Endometrium (tissue), 2 donors: Measurements from ENCODE around the gene YEATS2.
"Not testable (repeated sequence)": the region's sequence is repeated elsewhere in the genome, so short reads cannot be mapped to it uniquely, and the experiment has no call there.

Experiments used
- FAIRE-seq: peaks from 2 replicates; lab custom pipeline; 2012; peaks lifted over from hg19 to GRCh38; lab: Jason Lieb, UNC
- donor health status: control.
- donor health status: control.

Gene YEATS2

GRCh38 chr3:183777016-183777618, 79.5 kb downstream of the YEATS2 start:
- FAIRE-seq = no peak

DNA sequence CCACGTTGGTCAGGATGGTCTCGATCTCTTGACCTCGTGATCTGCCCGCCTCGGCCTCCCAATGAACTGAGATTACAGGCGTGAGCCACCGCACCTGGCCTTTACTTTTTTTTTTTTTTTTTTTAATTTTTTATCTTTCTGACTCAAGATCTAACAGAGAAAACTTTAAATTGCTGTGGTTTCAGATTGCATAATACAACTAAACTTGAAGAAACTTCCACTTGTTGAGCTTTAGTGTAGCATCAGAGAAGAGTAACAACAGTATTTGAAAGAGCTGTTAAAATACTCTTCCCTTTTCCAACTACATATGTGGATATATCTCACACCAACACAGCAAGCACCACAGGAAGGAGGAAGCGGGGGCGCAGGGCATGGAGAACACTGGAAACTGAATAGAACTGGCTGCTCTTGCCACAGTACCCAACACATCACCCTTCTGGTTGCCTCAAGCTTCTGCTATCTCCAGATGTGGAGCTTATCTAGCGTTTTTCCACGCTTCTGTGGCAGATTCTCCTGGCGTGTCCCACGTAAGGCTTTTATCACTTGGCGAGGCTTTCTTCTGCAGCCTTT, 82.4 kb downstream of the YEATS2 start:
- FAIRE-seq = no peak

DNA sequence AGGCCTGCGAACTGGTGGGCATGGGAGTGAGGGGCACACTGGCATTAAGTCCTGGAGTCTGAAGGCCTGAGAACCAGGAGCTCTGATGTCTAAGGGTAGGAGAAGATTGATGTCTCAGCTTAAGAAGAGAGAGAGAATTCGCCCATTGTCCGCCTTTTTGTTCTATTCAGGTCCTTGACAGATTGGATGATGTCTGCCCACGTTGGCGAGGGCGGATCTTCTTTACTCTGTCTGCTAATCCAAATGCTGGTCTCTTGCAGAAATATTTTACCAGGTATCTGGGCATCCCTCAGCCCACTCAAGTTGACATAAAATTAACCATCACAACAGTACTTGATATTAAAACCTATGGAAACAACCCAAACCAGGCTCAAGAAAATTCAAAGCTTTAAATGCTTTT, 83.6 kb downstream of the YEATS2 start:
- FAIRE-seq = no peak

DNA sequence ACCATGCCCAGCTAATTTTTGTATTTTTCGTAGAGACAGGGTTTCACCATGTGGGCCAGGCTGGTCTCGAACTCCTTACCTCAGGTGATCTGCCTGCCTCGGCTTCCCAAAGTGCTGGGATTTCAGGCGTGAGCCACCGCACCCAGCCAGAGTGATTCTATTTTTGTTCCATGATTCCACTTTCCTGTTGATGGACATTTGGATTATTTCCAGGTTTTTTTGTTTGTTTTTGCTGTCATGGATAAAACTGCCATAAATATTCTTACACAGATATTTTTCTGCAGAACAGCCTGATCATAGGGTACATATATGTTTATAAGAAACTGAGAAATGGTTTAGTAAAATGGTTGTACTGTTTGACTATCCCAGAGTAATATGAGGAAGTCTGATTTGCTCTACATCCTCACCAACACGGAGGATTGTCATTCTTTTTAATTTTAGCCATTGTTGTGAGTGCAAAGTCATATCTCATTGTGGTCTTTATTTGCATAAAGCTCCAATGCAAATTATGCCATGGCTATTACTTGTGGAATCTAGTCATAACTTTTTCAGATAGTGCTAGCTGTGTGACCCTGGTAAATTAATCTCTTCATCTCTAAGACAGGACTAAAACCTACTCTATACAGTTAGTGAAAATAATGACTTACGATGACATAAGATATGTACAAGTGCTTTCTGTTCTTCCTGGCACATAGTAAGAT, 85.1 kb downstream of the YEATS2 start:
- FAIRE-seq = no peak

DNA sequence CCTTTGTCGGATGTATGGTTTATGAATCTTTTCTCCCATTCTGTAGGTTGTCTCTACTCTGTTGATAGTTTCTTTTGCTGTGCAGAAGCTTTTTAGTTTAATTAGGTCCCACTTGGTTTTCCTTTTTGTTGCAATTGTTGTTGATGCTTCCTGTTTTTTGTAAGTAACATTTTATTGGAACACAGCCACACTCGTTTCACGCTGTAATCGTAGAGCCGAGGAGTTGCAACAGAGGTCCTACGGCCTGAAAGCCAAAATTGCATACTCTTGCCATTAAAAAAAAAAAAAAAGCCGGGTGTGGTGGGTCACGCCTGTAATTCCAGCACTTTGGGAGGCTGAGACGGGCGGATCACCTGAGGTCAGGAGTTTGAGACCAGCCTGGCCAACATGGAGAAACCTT, 86.9 kb downstream of the YEATS2 start:
- not testable (repeated sequence) for FAIRE-seq

DNA sequence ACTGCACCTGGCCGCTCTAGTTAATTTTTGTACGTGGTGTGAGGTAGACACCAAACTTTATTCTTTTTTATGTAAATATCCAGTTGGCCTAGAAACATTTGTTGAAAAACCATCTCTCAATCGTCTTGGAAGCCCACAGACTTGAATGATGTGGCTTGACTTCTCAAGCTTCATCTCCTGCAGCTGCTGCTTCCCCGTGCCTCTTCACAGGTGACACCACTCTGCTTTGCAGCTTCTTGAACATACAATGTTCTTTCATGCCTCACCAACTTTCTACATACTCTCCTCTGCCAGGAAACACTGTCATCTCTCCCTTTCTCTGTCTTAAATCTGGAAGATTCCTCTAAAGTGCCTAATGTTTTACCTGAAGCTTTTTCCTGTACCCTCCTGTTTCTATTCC, 92.2 kb downstream of the YEATS2 start:
- no peak for FAIRE-seq

DNA sequence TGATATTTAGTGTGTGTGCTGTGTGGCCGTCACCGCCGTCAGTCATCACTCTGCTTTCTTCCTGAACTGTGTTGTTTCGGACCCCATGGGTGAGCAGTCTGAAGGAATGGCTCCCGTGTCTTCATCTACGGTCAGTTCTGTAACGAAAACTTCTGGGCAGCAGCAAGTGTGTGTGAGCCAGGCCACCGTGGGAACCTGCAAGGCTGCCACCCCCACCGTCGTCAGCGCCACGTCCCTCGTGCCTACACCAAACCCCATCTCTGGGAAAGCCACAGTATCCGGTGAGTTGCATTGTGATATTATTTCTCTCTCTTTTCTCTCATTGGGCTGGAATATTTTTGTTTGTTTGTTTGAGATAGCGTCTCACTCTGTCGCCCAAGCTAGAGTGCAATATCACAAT, 93.1 kb downstream of the YEATS2 start:
- FAIRE-seq = no peak

- no peak for FAIRE-seq
Measured at GRCh38 chr3:183792976-183793375, 95.4 kb downstream of the YEATS2 start.

GRCh38 chr3:183794452-183794851, 96.9 kb downstream of the YEATS2 start:
- no peak for FAIRE-seq

DNA sequence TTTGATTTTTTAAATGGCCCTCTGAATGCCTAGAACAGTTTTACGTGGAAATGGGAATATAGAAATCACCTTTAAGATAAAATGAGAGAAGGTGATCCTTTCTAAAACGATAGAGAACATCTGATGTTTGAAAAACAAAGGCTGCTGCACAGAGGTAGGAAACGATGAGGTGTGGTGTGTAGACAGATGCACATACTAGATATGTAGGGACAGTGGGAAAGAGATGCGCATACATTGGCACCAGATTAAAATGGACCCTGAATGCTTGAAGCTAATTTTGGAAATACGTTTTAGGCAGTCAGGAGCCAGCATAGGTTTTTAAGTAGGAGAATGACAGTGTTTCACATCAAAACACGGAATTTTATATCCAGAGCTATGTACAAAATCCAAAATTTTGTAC, 98.8 kb downstream of the YEATS2 start:
- no peak for FAIRE-seq

DNA sequence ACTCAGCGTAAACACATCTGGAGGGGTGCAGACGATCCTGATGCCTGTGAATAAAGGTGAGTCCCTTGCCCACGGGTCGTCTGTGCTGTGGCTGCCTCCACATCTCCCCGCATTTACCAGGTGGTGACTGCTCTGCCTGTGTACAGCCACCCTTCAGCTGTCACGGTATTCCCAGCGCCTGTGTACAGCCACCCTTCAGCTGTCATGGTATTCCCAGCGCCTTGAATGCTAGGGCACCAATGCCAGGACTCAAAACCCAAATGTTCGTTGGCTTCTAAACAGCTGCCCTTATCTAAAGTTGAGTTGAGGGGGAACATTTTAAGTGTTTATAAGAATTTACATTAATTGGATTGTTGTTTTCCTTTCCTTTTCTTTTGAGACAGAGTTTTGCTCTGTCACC, 100.4 kb downstream of the YEATS2 start:
- no peak for FAIRE-seq

DNA sequence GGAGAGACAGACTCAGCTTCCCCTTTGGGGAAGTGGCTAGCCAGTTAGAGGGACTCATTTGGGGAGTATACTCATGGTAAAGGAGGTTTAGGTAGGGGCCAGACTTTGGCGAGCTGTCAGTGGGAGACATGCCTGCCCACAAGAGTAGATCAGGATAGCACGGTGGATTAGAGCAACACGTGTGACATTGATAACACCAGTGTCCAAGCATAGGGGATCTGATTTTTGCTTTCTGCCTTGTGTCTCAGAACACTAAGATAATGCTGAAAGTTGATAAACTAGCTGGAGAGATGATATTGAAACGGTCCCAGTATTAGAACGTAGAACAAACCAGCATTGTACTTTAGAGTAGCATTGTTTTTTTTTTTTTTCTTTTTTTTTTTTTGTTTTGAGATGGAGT, 101.9 kb downstream of the YEATS2 start:
- FAIRE-seq = no peak

DNA sequence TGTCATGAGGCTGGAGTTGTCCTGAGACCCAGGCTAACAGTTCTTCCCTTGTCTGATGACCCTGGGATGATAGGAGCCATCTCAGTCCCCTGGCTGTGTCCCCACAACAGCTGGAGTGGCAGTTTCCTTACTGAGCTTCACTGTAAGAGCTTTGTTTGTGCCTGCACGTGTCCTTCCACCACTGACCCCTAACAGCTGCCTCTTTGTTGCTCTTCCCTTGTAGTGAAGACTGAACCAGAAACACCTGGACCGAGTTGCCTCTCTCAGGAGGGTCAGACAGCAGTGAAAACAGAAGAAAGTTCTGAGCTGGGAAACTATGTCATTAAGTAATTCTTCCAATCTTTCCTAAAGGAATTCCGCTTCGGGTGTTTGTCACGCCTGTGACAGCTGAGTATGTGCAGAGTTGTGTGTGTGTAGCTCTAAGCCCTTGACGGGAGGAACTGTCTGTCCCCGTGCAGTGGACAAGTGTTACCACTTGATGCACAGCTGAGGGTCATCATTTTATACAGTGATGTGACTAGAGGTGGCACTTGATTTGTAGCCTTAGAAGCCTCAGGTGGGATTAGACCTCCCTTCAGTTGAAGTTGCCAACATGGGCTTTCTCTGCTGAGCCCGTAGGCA, 102.8 kb downstream of the YEATS2 start:
- no peak for FAIRE-seq

- no peak for FAIRE-seq
Measured at GRCh38 chr3:183801601-183802000, 104.0 kb downstream of the YEATS2 start.

DNA sequence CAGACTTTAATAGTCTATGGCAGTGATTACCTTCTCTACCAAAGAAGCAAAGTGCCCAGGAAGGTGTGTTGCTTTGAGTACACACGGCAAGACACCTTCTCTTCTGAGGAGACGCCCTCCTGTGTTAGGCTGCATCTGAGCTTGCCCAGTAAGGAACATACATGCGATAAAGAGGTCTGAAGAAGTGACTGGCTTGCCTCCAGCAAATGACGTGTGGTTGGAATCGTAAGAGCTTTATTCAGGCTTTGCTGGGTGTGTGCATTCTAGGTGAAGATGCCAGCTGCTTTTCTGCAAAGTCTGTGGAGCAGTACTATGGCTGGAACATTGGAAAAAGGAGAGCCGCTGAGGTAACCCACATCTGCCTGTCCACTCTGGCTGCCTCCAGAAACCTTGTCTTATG, 105.4 kb downstream of the YEATS2 start:
- FAIRE-seq = no peak

DNA sequence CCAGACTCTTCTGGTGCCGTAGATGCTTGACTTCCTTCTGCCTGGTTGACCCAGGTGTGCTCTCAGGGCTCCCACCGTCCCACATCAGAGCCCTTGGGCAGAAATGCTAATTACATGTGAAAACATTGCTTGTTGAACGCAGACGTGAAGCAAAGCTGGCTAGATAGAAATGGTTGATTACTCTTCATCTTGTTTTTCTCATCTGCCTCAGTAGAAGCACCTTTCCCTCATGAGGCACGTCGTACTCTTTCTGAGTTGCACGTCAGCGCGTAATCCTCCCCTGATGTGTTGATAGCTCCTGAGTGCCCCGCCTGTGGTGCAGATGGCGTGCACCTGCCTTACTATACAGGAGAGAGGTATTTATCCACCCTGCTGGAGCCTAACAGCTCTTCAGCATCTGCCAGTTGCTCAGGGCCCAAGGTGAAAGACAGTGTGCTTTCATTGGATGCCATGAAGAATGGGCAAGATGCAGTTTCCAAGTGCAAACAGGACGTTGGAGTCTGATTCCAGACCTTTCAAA, 109.7 kb downstream of the YEATS2 start:
- FAIRE-seq = no peak

- FAIRE-seq = no peak
Measured at GRCh38 chr3:183807881-183808280, 110.3 kb downstream of the YEATS2 start.

DNA sequence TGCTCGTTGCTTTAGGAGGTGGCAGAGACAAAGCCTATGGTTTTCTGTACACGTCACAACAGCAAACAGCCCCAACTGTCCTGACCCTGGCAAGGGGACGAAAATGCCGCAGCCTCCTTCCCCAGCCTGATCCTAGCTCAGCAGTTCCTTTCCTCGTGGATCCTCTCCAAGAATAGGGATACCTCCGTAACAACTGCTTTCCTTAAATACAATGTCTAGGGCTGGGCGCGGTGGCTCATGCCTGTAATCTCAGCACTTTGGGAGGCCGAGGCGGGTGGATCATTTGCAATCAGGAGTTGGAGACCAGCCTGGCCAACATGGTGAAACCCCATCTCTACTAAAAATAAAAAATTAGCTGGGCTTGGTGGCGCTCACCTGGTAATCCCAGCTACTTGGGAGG, 110.8 kb downstream of the YEATS2 start:
- no peak for FAIRE-seq

- FAIRE-seq = no peak
Measured at GRCh38 chr3:183809270-183809669, 111.7 kb downstream of the YEATS2 start.

- no peak for FAIRE-seq
Measured at GRCh38 chr3:183810643-183811594, 113.3 kb downstream of the YEATS2 start.

- no peak for FAIRE-seq
Measured at GRCh38 chr3:183811638-183812037, 114.0 kb downstream of the YEATS2 start.
